ENCODE data around the gene TNFSF13.

The TNFSF13 gene

DNA sequence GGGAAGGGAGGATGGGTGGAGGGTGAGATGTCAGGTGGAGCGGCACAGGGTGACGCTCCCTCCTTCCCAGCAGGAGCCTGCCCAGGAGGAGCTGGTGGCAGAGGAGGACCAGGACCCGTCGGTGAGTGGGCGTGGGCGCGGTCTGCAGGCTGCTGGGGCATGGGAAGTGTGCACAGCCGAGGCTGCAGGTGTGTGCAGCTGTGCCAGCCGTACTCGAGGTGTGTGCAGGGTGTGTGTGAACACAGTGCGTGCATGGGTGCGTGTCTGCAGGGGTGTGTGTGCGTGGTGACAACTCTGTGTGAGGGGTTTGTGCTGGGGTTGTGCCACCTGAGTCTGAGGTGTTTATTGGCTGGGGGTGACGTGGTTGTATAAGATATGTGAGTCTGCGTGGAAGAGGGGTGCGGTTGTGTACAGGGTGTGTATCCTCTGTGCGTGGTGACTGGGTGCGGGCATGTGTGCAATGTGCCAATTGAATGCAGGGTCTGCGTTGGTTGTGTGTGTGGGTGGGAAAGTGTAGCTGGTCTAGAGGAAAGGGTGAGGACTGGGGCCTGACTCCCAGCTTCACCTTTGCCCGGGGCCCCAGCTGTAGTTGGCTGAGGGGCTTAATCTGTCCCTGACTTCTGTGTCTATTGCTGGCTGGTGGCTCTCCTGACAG lies 9.0 kb upstream of the TNFSF13 start:
- Histone ChIP-seq H3K36me3 (ENCODE audit: low read depth) (no peaks in the 10 kb centered on the region), H3K4me1 (ENCODE audit: insufficient read depth, poor library complexity, severe bottlenecking) (no peaks in the 10 kb centered on the region), H3K4me3 (ENCODE audit: severe bottlenecking) (peak overlapping the region; percentile 32), H3K27ac (ENCODE audit: poor library complexity, severe bottlenecking) (peak overlapping the region; percentile 39), H3K27me3 (ENCODE audit: insufficient read depth, poor library complexity, severe bottlenecking) (no peaks in the 10 kb centered on the region), H3K9me3 (ENCODE audit: severe bottlenecking) (no peaks in the 10 kb centered on the region)
- no peak for DNase-seq (ENCODE audit: low spot score)
- TF ChIP-seq, protein P1, sequence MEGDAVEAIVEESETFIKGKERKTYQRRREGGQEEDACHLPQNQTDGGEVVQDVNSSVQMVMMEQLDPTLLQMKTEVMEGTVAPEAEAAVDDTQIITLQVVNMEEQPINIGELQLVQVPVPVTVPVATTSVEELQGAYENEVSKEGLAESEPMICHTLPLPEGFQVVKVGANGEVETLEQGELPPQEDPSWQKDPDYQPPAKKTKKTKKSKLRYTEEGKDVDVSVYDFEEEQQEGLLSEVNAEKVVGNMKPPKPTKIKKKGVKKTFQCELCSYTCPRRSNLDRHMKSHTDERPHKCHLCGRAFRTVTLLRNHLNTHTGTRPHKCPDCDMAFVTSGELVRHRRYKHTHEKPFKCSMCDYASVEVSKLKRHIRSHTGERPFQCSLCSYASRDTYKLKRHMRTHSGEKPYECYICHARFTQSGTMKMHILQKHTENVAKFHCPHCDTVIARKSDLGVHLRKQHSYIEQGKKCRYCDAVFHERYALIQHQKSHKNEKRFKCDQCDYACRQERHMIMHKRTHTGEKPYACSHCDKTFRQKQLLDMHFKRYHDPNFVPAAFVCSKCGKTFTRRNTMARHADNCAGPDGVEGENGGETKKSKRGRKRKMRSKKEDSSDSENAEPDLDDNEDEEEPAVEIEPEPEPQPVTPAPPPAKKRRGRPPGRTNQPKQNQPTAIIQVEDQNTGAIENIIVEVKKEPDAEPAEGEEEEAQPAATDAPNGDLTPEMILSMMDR (IDR thresholded peaks at IDR 0.05; ENCODE audit: poor library complexity, severe bottlenecking): no peak
- peak; percentile 44 for ATAC-seq (ENCODE audit: low read depth)

DNA sequence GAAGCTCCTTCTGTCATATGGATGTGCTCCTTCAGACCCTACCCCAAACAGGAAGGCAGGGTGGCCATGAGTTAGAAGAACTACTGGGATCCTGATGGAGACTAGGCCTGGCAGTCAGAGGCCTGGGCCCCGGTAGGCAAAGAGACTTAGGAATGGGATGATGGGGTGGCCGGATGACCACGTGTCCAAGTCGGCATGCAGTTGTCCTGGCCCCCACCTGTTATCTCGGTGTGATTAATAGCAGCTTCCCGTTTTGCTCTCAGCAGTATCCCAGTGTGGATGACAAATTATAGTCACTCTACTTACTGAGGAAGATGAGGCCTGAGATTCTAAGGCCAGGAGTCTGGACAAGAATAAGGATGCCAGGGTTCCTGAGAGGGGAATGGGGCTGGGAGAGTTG lies 8.2 kb upstream of the TNFSF13 start:
- Histone ChIP-seq H3K27ac (ENCODE audit: poor library complexity, severe bottlenecking) (no peak overlapping the region), H3K27me3 (ENCODE audit: insufficient read depth, poor library complexity, severe bottlenecking) (no peaks in the 10 kb centered on the region), H3K36me3 (ENCODE audit: low read depth) (no peaks in the 10 kb centered on the region), H3K9me3 (ENCODE audit: severe bottlenecking) (no peaks in the 10 kb centered on the region), H3K4me3 (ENCODE audit: severe bottlenecking) (no peak overlapping the region), H3K4me1 (ENCODE audit: insufficient read depth, poor library complexity, severe bottlenecking) (no peaks in the 10 kb centered on the region)
- ATAC-seq (ENCODE audit: low read depth) (no peak), DNase-seq (ENCODE audit: low spot score) (no peak)
- TF ChIP-seq, protein P1 (IDR thresholded peaks at IDR 0.05; ENCODE audit: poor library complexity, severe bottlenecking): no peak

- H3K4me1 ChIP-seq (ENCODE audit: insufficient read depth, poor library complexity, severe bottlenecking): no peaks in the 10 kb centered on the region
- TF ChIP-seq, protein P1 (IDR thresholded peaks at IDR 0.05; ENCODE audit: poor library complexity, severe bottlenecking): no peak
- ATAC-seq (ENCODE audit: low read depth) (no peak), DNase-seq (ENCODE audit: low spot score) (no peak)
- no peaks in the 10 kb centered on the region for H3K9me3 ChIP-seq (ENCODE audit: severe bottlenecking)
- H3K27me3 ChIP-seq (ENCODE audit: insufficient read depth, poor library complexity, severe bottlenecking): no peaks in the 10 kb centered on the region
- no peak overlapping the region for H3K27ac ChIP-seq (ENCODE audit: poor library complexity, severe bottlenecking)
- no peak overlapping the region for H3K4me3 ChIP-seq (ENCODE audit: severe bottlenecking)
- H3K36me3 ChIP-seq (ENCODE audit: low read depth): no peaks in the 10 kb centered on the region
Observed at GRCh38 chr17:7551396-7551795, 7.2 kb upstream of the TNFSF13 start.

GRCh38 chr17:7552621-7553051 lies 5.9 kb upstream of the TNFSF13 start:
- Histone ChIP-seq H3K9me3 (ENCODE audit: severe bottlenecking) (no peaks in the 10 kb centered on the region), H3K27ac (ENCODE audit: poor library complexity, severe bottlenecking) (no peak overlapping the region), H3K36me3 (ENCODE audit: low read depth) (no peaks in the 10 kb centered on the region), H3K27me3 (ENCODE audit: insufficient read depth, poor library complexity, severe bottlenecking) (no peaks in the 10 kb centered on the region), H3K4me1 (ENCODE audit: insufficient read depth, poor library complexity, severe bottlenecking) (no peaks in the 10 kb centered on the region), H3K4me3 (ENCODE audit: severe bottlenecking) (no peak overlapping the region)
- DNase-seq (ENCODE audit: low spot score): no peak
- ATAC-seq (ENCODE audit: low read depth): no peak
- TF ChIP-seq, protein P1 (IDR thresholded peaks at IDR 0.05; ENCODE audit: poor library complexity, severe bottlenecking): no peak

DNA sequence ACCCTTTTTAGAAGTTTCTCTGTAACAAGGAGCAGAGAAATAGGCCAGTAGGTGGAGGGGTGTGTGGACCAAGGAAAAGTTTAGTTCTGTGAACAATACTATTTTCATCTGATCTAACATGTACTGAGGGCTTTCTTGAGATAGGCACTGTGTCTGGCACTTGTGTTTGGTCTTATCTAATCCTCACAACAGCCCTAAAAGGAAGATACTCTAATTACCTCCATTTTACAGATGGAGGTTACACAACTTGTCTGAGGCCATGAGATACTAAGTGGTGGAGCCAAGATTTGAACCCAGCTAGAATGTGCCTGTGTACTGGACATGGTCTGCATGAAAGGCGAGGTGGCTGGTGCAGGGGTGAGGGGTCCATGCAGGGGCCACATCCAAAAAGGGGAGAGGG lies 5.2 kb upstream of the TNFSF13 start:
- Histone ChIP-seq H3K4me3 (ENCODE audit: severe bottlenecking) (no peak overlapping the region), H3K4me1 (ENCODE audit: insufficient read depth, poor library complexity, severe bottlenecking) (peaks cover 1% of the 10 kb centered on the region), H3K9me3 (ENCODE audit: severe bottlenecking) (no peaks in the 10 kb centered on the region), H3K27ac (ENCODE audit: poor library complexity, severe bottlenecking) (no peak overlapping the region), H3K27me3 (ENCODE audit: insufficient read depth, poor library complexity, severe bottlenecking) (no peaks in the 10 kb centered on the region), H3K36me3 (ENCODE audit: low read depth) (no peaks in the 10 kb centered on the region)
- DNase-seq (ENCODE audit: low spot score) (no peak), ATAC-seq (ENCODE audit: low read depth) (no peak)
- TF ChIP-seq, protein P1 (IDR thresholded peaks at IDR 0.05; ENCODE audit: poor library complexity, severe bottlenecking): no peak
